SK-N-DZ (cell line): ENCODE data around the gene ITGBL1. TPM values are rescaled to one million over a fixed set of nuclear protein-coding genes. Genes with fewer than 3 reads are reported as not detected.
A peak's percentile ranks its signal among the peaks of the same experiment; 100 is the strongest.

ENCODE experiments used
- DNase-seq: peaks from one replicate; pipeline ENCODE4 v3.0.0-alpha.2; 2015; ENCODE audit warnings: low spot score
- polyA plus RNA-seq, 2 experiments: library from polyadenylated mRNA; depleted of rRNA; stranded (reverse); fragments of >200 nt; gene quantifications; 2 replicates each; pipeline ENCODE4 v1.2.3, GENCODE V29; 2014

The ITGBL1 gene
- 0.02 TPM in 1 of 2 replicates, not detected in the other for polyA plus RNA-seq (2014; cell fraction: cytosol; rRNA removed)
- 0.46 TPM in 1 of 2 replicates, not detected in the other for polyA plus RNA-seq (2014; cell fraction: nucleus; rRNA removed)

- DNase-seq: no peak
Observed at GRCh38 chr13:101452519-101453485, at the start of gene ITGBL1. ITGBL1 (plus strand) TSS chr13:101452675; CDS start chr13:101452834, 159 bp downstream.

- DNase-seq: no peak
Observed at GRCh38 chr13:101406791-101407190, 45.7 kb upstream of the ITGBL1 start.

GRCh38 chr13:101408154-101408553, 44.3 kb upstream of the ITGBL1 start:
- no peak for DNase-seq

GRCh38 chr13:101408992-101409656, 43.4 kb upstream of the ITGBL1 start:
- DNase-seq: no peak

- DNase-seq: no peak
Observed at GRCh38 chr13:101412076-101412475, 40.4 kb upstream of the ITGBL1 start.

GRCh38 chr13:101415358-101416174, 36.9 kb upstream of the ITGBL1 start:
- peak; percentile 18 for DNase-seq

GRCh38 chr13:101416181-101417042, 36.1 kb upstream of the ITGBL1 start, which contains the start of gene NALCN:
NALCN (minus strand) TSS chr13:101416508; CDS start chr13:101399126, 17,382 bp downstream.
- DNase-seq: peak; percentile 51

GRCh38 chr13:101417043-101417406, 35.5 kb upstream of the ITGBL1 start:
- peak; percentile 45 for DNase-seq

- no peak for DNase-seq
Observed at GRCh38 chr13:101417501-101417900, 35.0 kb upstream of the ITGBL1 start.

- no peak for DNase-seq
Observed at GRCh38 chr13:101423872-101424271, 28.6 kb upstream of the ITGBL1 start.

GRCh38 chr13:101424381-101425155, 27.9 kb upstream of the ITGBL1 start:
- no peak for DNase-seq

- no peak for DNase-seq
Observed at GRCh38 chr13:101425156-101425471, 27.4 kb upstream of the ITGBL1 start.

GRCh38 chr13:101425623-101426022, 26.9 kb upstream of the ITGBL1 start:
- DNase-seq: no peak

GRCh38 chr13:101429733-101430132, 22.7 kb upstream of the ITGBL1 start:
- no peak for DNase-seq

GRCh38 chr13:101433895-101434294, 18.6 kb upstream of the ITGBL1 start:
- no peak for DNase-seq

- DNase-seq: no peak
Observed at GRCh38 chr13:101434486-101434885, 18.0 kb upstream of the ITGBL1 start.

GRCh38 chr13:101447852-101448251, 4.6 kb upstream of the ITGBL1 start:
- peak; percentile 15 for DNase-seq

- no peak for DNase-seq
Observed at GRCh38 chr13:101449790-101450748, 2.4 kb upstream of the ITGBL1 start.

GRCh38 chr13:101450749-101451130, 1.7 kb upstream of the ITGBL1 start:
- no peak for DNase-seq
